GM19397 (cell line): Measurements from ENCODE around the gene KDM4B.

Source experiments
- ATAC-seq: cut with Tn5 transposase; IDR thresholded peaks from one replicate; pipeline ENCODE4 v1.9.1; 2021; ENCODE audit warnings: mild to moderate bottlenecking, moderate library complexity; ENCODE audit not compliant: unreplicated experiment

The KDM4B gene

GRCh38 chr19:5085566-5085965, 116.7 kb downstream of the KDM4B start:
- no peak for ATAC-seq

DNA sequence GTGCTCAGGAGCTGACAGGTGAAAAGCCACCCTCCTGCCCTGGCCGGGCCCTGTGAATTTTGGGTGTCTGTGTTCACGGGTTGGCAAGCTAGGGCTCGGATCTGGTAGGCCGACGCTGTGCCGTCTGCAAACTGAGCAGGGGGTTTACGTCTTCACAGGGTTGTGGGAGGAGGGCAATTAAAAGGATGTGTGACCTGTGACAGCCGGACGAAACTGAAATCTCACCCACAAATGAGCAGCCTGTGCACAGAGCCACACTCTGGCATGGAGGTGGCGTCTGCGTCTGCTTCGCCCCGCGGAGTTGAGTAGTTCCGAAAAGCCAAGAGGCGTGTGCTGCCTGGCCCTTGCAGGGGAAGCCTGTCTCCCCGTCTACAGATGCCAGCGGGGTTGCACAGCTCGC, 117.3 kb downstream of the KDM4B start:
- no peak for ATAC-seq

DNA sequence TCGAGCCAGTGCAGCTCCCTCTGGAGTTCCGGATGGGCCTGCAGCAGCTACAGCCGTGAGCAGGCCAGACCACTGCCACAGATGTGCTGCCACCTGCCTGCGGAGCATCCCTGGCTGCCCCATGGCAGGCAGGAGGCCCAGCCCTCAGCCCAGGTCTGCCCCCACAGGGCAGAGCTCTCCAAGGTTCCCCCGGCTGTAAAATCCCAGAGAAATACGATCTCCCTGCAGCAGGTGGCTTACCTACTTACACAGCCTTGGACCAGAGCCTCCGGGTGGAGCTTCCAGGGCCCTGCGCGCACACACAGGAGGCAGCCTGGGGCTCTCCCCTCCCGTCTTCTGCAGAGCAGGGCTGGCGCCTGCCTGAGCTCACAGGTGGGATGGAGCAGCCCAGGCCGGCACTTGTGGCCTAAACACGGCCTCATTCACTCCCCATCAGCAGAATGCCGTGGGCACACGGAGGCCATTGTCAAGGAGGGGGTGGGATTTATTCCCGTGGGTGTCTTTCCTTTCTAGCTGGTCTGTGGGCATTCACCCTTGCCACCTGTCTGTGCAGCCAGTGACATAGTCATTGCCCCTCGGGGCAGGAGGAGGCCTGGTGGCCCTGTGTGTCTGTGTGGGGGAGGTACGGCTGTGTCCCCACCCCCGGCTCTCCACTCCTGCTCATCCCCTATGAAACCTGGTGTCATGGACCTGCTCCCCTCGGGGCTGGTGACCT, 118.0 kb downstream of the KDM4B start:
- no peak for ATAC-seq

- ATAC-seq, result no peak
These were observed 120.4 kb downstream of the KDM4B start for GRCh38 chr19:5089283-5089682.

GRCh38 chr19:5090465-5091017, 121.6 kb downstream of the KDM4B start:
- no peak for ATAC-seq

DNA sequence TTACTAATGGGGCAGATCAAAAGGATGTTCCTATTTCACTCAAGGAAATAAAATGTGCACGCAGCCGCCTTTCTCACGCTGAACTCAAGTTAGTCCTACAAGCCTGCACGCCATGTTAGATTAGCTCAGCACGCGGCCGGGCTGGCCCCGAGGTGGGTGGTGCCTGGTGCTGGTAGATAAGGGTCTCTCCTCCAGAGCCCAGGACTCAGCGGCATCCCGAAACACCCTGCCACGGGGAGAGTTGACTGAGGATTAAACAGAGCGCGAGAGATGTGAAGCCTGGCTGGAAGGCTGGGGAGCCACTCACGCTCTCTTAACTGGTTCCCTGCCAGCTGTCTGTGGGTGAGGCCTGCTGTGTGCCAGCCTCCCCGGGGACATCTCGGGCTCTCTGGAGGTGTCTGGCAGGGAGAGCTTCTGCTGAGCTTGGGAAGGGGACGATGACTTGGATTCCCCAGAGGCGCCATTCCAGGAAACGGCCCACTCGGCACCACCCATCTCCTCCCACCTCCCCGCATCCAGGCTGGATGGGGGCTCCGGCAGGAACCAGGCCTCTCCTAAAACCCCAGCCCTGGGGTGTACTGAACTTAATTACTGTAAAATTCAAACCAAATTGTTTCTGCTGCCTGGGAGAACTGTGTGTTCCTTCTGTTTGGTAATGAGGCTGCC, 122.2 kb downstream of the KDM4B start:
- no peak for ATAC-seq

DNA sequence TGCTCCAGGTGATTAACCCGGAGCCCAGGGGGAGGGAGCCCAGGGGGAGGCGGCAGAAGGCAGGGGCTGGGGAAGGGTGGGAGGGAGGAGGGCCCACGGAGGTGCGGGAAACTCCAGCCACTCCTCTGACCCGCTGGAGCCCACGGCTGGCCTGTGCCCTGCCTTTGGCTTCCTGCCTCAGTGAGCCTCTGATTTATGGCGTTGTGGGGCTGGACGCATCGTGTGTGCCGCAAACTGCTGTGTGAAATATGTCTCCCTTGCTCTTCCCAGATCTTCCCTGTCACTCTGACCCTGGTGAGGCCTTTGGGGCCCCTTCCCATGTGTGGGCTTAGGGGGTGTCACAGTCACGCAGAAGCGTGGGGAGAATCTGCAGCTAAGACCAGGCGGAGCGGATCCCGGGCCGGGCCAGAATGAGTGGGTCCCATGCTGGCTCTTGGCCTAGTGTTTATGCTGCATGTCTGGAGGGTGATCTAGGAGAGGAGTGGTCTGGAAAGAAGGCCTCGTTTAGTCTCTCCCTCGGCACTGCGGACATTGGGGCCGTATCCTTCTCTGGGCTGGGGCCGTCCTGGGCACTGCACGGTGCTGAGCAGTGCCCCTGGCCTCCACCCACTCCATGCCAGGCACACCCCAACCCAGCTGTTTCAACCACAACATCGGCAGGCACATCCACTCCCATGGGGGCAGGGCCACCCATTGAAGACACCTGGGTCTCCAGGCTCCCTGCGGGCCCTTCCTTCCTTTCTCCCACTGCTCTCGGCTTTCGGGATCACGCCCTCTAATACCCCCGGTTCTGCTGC, 123.0 kb downstream of the KDM4B start:
- no peak for ATAC-seq

- ATAC-seq, result no peak
These were observed 123.5 kb downstream of the KDM4B start for GRCh38 chr19:5092481-5092843.

DNA sequence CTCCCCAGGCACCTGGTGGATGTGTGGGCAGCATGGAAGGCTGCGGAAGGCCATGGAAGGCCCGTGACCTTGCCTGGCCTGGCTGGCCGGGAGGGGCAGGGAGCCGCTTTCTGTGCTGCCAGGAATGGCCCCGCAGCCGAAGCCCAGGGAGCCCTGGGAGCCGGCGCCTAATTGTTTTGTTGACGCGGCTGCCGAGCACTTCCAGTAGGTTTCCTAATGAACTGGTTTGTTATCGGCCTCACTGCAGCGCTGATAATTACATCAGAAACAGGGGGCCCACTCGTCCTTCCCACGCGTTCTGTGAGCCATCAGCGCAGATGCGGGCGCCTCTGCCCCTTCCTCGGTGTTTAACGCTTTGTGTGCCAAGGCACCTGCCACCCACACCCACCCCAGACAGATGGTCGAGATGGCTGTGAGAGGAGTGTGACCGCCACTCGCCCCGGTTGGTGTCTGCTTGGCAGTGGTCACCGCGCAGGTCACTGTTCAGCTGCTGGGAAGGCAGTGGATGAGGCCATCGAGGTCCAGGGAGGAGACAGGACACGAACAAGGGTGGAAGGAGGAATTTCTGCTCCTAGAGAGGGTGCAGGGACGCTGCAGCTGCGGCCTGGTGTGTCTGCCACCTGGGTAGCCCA, 124.5 kb downstream of the KDM4B start:
- no peak for ATAC-seq

- no peak for ATAC-seq
These were observed 125.2 kb downstream of the KDM4B start for GRCh38 chr19:5093948-5094718.

DNA sequence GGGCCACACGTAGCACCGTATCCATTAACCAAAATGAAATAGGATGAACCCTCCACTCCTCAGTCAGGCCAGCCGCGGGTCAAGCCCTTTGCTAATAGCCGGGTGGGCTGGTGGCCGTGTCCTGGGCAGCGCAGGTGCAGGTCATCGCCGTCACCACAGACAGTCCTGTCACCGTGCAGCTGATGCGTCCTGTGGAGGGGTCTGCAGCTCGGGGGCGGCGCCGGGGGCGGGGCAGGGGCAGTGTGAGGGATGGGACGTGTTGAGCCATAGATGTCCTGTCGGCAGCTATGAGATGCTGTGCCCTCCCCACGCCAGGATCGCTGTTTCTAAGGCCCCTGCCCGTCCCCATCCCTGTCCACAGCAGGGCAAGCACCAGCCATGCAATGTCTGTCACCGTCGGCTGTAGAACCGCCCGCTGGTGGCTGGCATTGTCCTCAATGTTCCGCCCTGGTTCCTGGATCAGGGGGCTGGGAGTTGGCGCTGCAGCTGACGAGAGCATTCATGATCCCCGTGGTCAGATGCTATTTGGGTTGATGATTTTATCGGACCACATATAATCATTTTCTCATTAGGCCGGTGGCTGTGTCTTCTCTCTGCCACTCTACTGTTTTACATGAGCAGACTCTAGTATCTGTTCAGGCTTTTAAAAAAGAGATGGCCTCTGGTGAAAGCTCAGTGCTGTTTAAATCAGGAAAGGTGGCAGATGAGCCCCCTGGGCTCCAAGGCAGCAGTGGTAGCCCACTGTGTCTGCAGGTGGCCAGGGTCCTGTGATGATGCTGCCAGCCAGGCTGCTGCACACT, 126.1 kb downstream of the KDM4B start:
- ATAC-seq, result no peak

GRCh38 chr19:5095568-5095850, 126.6 kb downstream of the KDM4B start:
- no peak for ATAC-seq

DNA sequence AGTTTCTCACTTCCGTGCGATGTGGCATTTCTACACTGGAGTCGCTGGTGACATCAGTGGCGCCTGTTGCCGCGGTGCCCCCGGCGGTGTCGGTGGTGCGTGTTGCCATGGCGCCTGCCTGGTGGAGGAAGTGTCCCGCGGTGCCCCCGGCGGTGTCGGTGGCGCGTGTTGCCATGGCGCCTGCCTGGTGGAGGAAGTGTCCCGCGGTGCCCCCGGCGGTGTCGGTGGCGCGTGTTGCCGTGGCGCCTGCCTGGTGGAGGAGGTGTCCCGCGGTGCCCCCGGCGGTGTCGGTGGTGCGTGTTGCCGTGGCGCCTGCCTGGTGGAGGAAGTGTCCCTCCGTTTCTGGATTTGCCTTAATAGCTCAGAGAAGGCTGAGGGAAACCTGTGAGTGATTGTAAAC, 127.6 kb downstream of the KDM4B start:
- ATAC-seq, result no peak

DNA sequence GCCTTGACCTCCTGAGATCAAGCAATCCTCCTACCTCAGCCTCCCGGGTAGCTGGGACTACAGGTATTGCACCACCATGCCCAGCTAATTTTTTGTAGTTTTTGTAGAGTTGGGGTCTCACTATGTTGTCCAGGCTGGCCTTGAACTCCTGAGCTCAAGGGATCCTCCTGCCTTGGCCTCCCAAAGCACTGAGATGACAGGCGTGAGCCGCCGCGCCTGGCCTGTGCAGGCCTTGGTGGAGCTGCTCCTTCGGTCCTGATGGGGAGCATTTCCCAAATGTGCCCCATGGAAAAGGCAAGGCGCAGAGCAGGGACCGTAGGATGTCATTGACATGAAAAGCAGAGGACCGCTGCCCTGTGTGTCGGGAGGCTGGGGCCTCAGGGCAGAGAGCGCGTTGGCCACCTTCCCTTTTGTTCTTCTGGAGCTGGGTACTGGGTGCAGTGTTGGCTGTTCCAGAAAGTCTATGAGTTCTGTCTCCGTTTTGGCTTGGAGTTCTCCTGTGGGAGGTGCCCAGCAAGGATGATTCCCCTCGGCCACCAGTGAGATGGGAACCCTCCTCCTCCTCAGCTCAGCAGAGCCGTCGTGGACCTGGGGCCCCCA, 128.5 kb downstream of the KDM4B start:
- no peak for ATAC-seq

DNA sequence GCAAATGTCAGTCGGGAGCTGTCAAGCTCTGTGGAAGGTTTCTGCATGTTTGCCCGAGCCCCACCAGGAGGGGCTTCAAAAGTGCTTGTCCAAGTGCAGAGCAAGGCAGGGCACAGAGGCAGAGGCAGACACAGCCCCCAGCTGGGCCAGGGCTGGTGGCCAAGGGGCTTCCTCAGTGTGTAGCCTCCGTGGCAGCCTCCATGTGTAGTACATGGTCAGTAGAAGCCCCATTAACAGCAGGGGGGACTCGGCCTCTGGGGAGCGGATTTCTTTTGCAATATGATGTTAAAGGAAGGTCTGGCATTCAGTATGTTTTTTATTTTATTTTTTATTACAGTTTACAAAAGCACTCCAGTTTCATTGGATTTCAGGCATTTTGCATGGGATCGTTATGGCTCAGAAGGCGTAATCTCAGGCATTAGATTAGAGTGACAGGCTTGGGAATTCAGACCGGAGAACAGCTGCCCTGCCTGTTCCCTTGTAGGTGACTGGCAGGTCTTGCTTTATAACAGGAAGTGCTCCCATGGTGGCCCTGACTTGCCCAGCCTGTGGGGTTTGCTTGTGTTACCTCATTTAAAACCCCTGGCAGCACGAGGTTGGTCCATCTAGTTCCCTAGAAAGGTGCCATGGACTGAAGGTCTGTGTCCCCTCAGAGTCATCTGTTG, 129.2 kb downstream of the KDM4B start:
- no peak for ATAC-seq

DNA sequence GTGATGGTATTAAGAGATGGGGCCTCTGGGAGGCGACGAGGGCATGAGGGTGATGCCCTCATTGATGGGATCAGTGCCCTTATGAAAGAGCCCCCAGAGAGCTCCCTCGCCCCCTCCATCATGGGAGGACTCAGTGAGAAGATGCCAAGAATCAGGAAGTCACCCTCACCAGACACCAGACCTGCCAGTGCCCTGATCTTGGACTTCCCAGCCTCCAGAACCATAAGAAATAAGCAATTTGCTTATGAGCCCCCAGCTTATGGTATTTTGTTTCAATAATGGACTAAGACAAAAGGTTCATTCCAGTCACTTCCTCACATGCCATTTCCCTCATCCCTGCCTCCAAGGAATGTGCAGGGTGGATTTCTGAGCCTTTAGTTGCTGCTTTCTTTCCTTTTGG, 129.7 kb downstream of the KDM4B start:
- ATAC-seq, result no peak

DNA sequence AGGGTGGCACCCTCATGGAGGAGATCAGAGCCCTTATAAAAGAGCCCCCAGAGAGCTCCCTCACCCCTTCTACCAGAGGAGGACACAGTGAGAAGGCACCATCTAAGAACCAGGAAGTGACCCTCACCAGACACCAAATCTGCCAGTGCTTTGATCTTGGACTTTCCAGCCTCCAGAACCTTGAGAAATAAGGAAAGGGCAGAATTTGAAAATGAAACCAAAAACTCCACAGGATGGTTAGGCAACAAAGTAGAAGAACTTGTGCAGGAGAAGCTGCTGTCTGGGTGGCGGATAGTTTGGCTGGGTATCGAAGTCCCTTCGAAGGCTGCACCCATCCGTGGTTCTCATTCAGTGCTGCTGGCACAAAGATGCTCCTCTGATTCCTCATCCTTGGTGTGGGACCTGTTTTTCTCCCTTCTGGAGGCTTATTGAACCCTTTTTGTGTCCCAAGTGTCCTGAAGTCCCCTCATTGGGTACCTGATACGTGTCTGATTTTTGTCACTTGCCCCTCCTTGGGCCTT, 130.8 kb downstream of the KDM4B start:
- no peak for ATAC-seq

DNA sequence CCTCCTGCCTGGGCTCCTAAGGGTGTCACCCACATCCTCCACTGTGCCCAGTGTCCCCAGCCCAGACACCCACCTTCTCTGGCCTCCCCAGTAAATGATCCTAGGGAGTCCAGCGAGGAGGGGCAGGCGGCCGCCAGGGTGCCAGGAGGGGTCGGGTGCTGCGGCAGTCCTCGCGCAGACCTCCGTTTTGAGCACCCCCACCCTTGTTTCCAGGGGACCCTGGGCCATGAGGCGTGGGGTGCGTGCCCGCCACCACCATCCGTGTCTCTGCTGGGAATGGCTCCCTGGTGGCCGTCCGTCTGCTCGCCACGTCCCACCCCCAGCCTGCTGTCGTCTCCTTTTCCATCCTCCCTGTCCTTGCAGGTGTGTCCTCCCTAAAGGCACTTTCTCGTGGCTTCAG, 133.0 kb downstream of the KDM4B start:
- ATAC-seq, result no peak

GRCh38 chr19:5102520-5102919, 133.6 kb downstream of the KDM4B start:
- no peak for ATAC-seq
